HG02588 (cell line): Measurements from ENCODE around the gene MAP2K5.

ENCODE experiments used
- ATAC-seq: cut with Tn5 transposase; IDR thresholded peaks from one replicate; pipeline ENCODE4 v1.9.1; 2021; ENCODE audit warnings: mild to moderate bottlenecking, moderate library complexity; ENCODE audit not compliant: unreplicated experiment

Gene MAP2K5

DNA sequence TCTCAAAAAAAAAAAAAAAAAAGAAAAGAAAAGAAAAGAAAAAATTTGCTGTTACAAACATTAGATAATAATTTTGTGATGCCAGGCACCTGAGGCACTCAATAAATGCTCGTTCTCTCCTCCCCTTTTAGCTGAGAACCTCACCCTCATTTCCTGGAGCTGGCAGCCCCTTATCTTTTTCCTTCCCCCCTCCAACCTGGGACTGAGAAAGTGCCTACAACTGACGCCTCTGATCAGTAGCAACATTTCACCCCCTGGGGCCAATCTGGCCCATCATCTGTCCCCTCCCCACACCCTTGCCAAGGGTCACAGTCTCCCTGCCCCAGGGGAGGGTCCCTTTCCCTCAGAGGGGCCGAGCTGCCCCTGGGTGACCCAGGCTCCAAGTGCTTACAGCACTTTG lies 309.9 kb downstream of the MAP2K5 start:
- ATAC-seq = no peak

GRCh38 chr15:67853454-67853853 lies 311.0 kb downstream of the MAP2K5 start:
- ATAC-seq = no peak

GRCh38 chr15:67854358-67854757 lies 311.9 kb downstream of the MAP2K5 start:
- ATAC-seq = no peak

GRCh38 chr15:67855842-67856241 lies 313.3 kb downstream of the MAP2K5 start:
- no peak for ATAC-seq
